B cell (primary cell): ENCODE data around the gene APBA2. TPM values are rescaled to one million over a fixed set of nuclear protein-coding genes. Genes with fewer than 3 reads are reported as not detected.

ENCODE experiments used
- ATAC-seq: fragments of 200-7000 bp; cut with Tn5 transposase; one replicate; pipeline ENCODE4 v1.10.0; 2021; ENCODE audit warnings: low read depth, mild to moderate bottlenecking, moderate number of reproducible peaks, moderate library complexity
- CTCF ChIA-PET: fragments of 350-600 bp; sonication (Branson Sonifier 250); formaldehyde crosslinking; loops from one replicate; lab custom pipeline; 2021; ENCODE audit warnings: antibody characterized with exemption, inconsistent platforms; lab: Charles Lee
- POLR2A ChIA-PET: fragments of 350-600 bp; sonication (Branson Sonifier 250); formaldehyde crosslinking; loops from one replicate; lab custom pipeline; 2021; ENCODE audit warnings: antibody characterized with exemption; lab: Charles Lee
- DNase-seq: peaks from one replicate; pipeline ENCODE4 v3.0.0; 2013
- H2AFZ ChIP-seq: 2 replicates; pipeline ENCODE4 v1.6.1; 2012; ENCODE audit warnings: mild to moderate bottlenecking, low read depth, low read length; ENCODE audit not compliant: insufficient read depth, poor library complexity, severe bottlenecking
- H3K27ac ChIP-seq, 2 donors: 1 replicate in 1 of 2; 2 replicates in 1 of 2; pipeline ENCODE4 v1.5.1; 2012 to 2013; ENCODE audit warnings: low read length in 2 of 2, mild to moderate bottlenecking in 2 of 2, moderate library complexity in 1 of 2
- H3K27me3 ChIP-seq, 4 experiments: fragments of 200-600 bp in 1 of 4; sonication (generic) in 1 of 4; replicated peaks in 1 of 4; 1 replicate in 2 of 4; 2 replicates in 2 of 4; pipeline versions ENCODE4 v1.6.1 to v1.7.0; 2013 to 2016; ENCODE audit warnings: low read length in 3 of 4, mild to moderate bottlenecking in 2 of 4, mixed read lengths in 1 of 4, moderate library complexity in 1 of 4; ENCODE audit not compliant: insufficient read depth in 4 of 4, control insufficient read depth in 3 of 4; ENCODE audit errors: control extremely low read depth in 1 of 4
- H3K36me3 ChIP-seq, 2 experiments: replicated peaks in 1 of 2; 1 replicate in 1 of 2; 2 replicates in 1 of 2; pipeline versions ENCODE4 v1.6.1 to v1.7.1; 2013; ENCODE audit warnings: low read length in 1 of 2; ENCODE audit not compliant: insufficient read depth in 2 of 2, control insufficient read depth in 1 of 2; ENCODE audit errors: control extremely low read depth in 1 of 2, extremely low read depth in 1 of 2
- H3K4me1 ChIP-seq, 2 donors: fragments of 200-600 bp in 1 of 2; sonication (generic) in 1 of 2; 1 replicate in 1 of 2; 2 replicates in 1 of 2; pipeline versions ENCODE4 v1.5.1 to v1.6.1; 2013 to 2017; ENCODE audit warnings: low read length in 2 of 2; ENCODE audit not compliant: control insufficient read depth in 2 of 2, insufficient read depth in 2 of 2
- H3K4me2 ChIP-seq: replicated peaks from 2 replicates; pipeline ENCODE3; 2012; ENCODE audit warnings: mild to moderate bottlenecking, low read depth, low read length; ENCODE audit not compliant: poor library complexity, severe bottlenecking
- H3K4me3 ChIP-seq, 5 experiments: fragments of 200-600 bp in 1 of 5; sonication (generic) in 1 of 5; 1 replicate in 3 of 5; 2 replicates in 2 of 5; pipeline versions ENCODE4 v1.5.1 to v1.7.0; 2011 to 2016; ENCODE audit warnings: low read length in 4 of 5, mild to moderate bottlenecking in 4 of 5, low read depth in 2 of 5, control low read depth in 1 of 5, moderate library complexity in 1 of 5; ENCODE audit not compliant: insufficient read depth in 1 of 5; ENCODE audit errors: control extremely low read depth in 1 of 5, extremely low read depth in 1 of 5
- H3K79me2 ChIP-seq: fragments of 200-600 bp; sonication (generic); one replicate; pipeline ENCODE4 v1.6.0; 2016; ENCODE audit warnings: low read length; ENCODE audit not compliant: control insufficient read depth, insufficient read depth
- H3K9ac ChIP-seq: fragments of 200-600 bp; sonication (generic); 2 replicates; pipeline ENCODE4 v1.6.1; 2017; ENCODE audit warnings: mild to moderate bottlenecking, low read length, moderate library complexity
- H3K9me3 ChIP-seq, 3 donors: one replicate each; pipeline versions ENCODE4 v1.6.1 to v1.7.1; 2013; ENCODE audit warnings: low read length in 2 of 3; ENCODE audit not compliant: control insufficient read depth in 2 of 3, insufficient read depth in 1 of 3; ENCODE audit errors: control extremely low read depth in 1 of 3
- H4K20me1 ChIP-seq: 2 replicates; pipeline ENCODE4 v1.6.0; 2012; ENCODE audit warnings: mild to moderate bottlenecking, low read length; ENCODE audit not compliant: insufficient read depth, control insufficient read depth, poor library complexity, severe bottlenecking
- H3K27ac Mint-ChIP-seq: one replicate; pipeline ENCODE4 v1.8.0; 2021; ENCODE audit warnings: mixed read lengths
- H3K27me3 Mint-ChIP-seq: one replicate; pipeline ENCODE4 v1.8.0; 2021; ENCODE audit warnings: mixed read lengths
- H3K4me1 Mint-ChIP-seq: one replicate; pipeline ENCODE4 v1.8.0; 2021; ENCODE audit warnings: mixed read lengths
- H3K4me3 Mint-ChIP-seq: one replicate; pipeline ENCODE4 v1.8.0; 2021; ENCODE audit warnings: mixed read lengths
- H3K9me3 Mint-ChIP-seq: one replicate; pipeline ENCODE4 v1.8.0; 2022; ENCODE audit warnings: mixed read lengths; ENCODE audit not compliant: insufficient read depth
- CTCF ChIP-seq: fragments of 200-600 bp; IDR thresholded peaks from one replicate; pipeline ENCODE4 v1.8.0; 2022; ENCODE audit warnings: antibody characterized with exemption, mild to moderate bottlenecking
- EZH2 ChIP-seq: IDR thresholded peaks from 2 replicates; pipeline ENCODE4 v1.6.1; 2012; ENCODE audit warnings: borderline replicate concordance, low read depth, mild to moderate bottlenecking, moderate library complexity, low read length; ENCODE audit not compliant: insufficient read depth, poor library complexity, severe bottlenecking
- WGBS: methylation state at CpG from one replicate; pipeline ENCODE4 v1.1.5; 2013; ENCODE audit warnings: missing lambda C conversion rate; ENCODE audit not compliant: insufficient coverage; 5-methylcytosine and 5-hydroxymethylcytosine counted together
- intact Hi-C: fragments of 100-400 bp; cut with micrococcal nuclease; formaldehyde crosslinking; loops from one replicate; pipeline ENCODE4 v1.10.0; 2022
- polyA plus RNA-seq: library from polyadenylated mRNA; depleted of rRNA; stranded (reverse); fragments of >200 nt; gene quantifications from 2 replicates; pipeline ENCODE4 v1.2.3, GENCODE V29; 2012
- total RNA-seq, 2 donors: library from RNA; stranded (reverse); fragments of 120-200 nt in 1 of 2; gene quantifications; 1 replicate in 1 of 2; 2 replicates in 1 of 2; pipeline versions ENCODE4 v1.2.3 to v1.2.4, GENCODE V29; 2013 to 2022

The APBA2 gene
- total and polyA plus RNA-seq, 2 donors (not counting 1 experiment from before 2014, with no cell fraction given) = 0.19 TPM; not detected in 1

- POLR2A ChIA-PET = no interaction called here
- Histone ChIP-seq H3K79me2 (no peaks in the 10 kb centered on the region), H3K4me3 (no peak overlapping the region), H3K4me1 (no peaks in the 10 kb centered on the region), H3K9me3 (no peaks in the 10 kb centered on the region), H3K4me2 (peak overlapping the region; percentile 42), H4K20me1 (no peaks in the 10 kb centered on the region), H3K36me3 (no peaks in the 10 kb centered on the region), H3K27me3 (peaks cover 0 to 11% (median 0%) of the 10 kb centered on the region in 4 experiments), H3K27ac (no peak overlapping the region), H3K9ac (no peak overlapping the region), H2AFZ (peak overlapping the region; percentile 46)
- ATAC-seq (no peak), DNase-seq (no peak)
- intact Hi-C loops = no loop called here
- Mint-ChIP-seq H3K4me3 (no peak overlapping the region), H3K4me1 (peaks cover 8% of the 10 kb centered on the region), H3K9me3 (no peaks in the 10 kb centered on the region), H3K27ac (no peak overlapping the region), H3K27me3 (peaks cover 10% of the 10 kb centered on the region)
- 7% methylated on average over 40 of the region's 46 CpGs for WGBS
- TF ChIP-seq EZH2 = no peak
- no peak for TF ChIP-seq CTCF
- CTCF ChIA-PET = no interaction called here
Measured at GRCh38 chr15:29115093-29115991, 229.6 kb downstream of the APBA2 start.
